HG02981 (cell line): ENCODE data around the gene EPB41L4B.
"Not testable (repeated sequence)": the region's sequence is repeated elsewhere in the genome, so short reads cannot be mapped to it uniquely, and the experiment has no call there.

Experiments used
- ATAC-seq: cut with Tn5 transposase; IDR thresholded peaks from one replicate; pipeline ENCODE4 v1.9.1; 2021; ENCODE audit warnings: mild to moderate bottlenecking, moderate library complexity; ENCODE audit not compliant: unreplicated experiment

EPB41L4B gene

DNA sequence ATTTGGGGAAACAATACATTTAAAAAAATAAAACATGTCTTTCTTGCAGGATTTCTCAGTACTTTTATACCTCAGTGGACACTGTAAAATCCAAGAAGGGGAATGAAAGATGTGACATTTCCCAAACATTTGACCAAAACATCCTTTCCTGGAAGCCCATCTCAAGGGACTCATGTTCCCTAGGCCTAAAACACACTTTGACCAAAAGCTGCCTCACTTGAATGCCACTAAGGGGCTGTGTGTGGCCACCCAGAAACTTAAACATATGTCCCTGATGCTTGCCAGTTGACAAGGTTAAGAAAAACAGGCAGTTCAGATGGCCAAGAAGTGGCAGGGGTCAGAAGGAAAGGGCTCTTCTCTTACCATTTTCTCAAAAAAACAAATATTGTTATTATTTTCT lies 73.6 kb downstream of the EPB41L4B start:
- no peak for ATAC-seq

DNA sequence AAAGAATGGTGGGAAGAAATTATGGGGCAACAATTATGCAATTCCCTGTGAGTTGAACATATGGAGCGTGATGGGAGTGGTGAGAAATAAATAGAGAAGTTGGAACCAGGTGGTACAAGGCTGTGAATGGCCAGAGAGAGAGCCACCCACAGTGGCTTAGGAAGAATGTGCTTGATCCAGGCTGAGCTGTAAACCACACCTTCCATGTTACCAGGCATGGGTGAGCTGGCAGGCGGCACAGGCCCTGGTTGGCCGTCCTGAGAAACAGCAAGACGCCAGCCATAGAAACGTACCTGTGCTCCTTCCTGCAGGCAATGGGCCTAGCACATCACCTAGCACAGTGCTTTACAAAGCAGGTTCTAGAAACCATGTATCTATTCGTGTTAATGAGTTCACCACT lies 74.3 kb downstream of the EPB41L4B start:
- no peak for ATAC-seq

DNA sequence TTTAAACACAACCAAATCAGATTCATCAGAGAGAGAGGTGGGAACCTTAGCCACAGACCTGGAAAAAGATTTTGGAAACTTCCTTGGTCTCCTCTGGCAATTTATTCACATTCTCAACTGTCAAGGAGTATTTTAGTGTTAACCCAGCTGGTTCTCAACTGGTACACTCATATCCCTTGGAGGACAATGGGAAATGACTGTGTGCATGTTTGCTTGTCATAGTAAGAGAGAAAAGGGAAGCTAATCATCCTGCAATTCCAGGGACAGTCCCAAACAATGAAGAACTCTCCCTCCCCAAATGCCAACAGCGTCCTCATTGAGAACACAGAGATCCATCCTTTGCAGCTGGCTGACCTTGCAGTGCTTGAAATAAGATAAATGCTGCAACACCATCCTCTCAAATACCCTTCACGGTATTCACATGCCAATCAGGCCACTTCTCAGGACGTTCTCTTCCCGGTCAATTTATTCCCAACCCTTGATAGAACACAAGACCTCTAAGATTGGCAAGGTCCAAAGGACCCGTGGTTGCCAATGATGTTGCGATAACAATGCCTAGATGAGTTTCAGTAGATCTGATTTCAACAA lies 75.5 kb downstream of the EPB41L4B start:
- ATAC-seq: no peak

DNA sequence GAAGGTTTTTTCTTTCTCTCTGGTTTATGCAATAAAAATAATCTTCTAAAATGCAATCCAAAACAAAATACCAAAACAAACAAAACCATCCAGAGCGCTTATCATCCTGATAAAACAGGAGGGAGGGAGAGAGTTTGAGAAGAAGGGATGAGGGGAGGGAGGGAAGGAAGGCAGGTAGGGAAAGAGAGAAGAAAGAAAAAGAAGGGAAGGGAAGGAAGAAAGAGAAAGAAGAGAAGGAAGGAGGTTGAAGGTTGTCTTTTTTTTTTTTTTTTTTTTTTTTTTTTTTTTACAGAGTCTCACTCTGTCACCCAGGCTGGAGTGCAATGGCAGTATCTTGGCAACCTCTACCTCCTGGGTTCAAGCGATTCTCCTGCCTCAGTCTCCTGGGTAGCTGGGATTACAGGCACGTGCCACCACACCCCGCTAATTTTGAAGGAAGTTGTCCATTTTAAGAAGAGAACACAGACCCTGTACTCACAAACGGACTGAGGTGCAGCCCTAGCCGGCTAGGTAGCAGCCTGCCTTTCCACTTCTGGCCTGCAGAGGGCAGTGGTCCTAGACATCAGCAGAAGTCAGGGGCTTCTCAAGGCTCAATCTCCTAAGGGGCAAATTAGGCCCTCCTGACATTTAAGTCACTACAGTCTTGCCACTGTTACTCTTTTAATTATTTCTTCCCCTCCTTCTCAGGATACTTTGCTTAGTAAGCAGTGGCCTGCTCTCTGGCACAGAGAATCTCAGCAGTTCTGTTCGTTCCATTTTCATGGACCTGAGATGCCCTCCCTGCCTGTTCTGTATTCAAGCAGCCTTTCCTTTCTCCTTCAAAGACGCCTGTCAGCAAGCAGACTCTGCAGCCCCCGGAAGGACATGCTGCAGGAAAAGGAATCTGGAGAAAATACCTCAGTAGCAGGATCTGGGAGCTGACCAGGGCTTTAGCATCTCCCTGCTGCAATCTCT lies 76.4 kb downstream of the EPB41L4B start:
- ATAC-seq: peak; percentile 91

DNA sequence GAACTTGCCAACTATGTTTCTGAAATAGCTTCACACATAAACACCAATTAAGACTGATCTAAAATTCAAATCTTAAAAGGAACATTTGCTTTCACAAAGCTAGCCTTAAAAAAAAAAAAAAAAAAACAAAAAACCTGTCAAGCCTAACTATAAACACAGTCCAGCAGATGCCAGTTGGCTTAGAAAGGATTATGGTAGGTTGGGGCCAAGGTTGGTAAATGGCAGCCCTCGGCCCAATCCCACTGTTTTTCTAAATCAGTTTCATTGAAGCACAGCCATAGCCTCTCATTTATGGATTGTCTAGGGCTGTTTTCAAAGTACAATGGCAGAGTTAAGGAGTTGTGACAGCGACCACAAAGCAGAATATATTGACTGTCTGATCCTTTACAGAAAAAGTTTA lies 78.1 kb downstream of the EPB41L4B start:
- no peak for ATAC-seq

DNA sequence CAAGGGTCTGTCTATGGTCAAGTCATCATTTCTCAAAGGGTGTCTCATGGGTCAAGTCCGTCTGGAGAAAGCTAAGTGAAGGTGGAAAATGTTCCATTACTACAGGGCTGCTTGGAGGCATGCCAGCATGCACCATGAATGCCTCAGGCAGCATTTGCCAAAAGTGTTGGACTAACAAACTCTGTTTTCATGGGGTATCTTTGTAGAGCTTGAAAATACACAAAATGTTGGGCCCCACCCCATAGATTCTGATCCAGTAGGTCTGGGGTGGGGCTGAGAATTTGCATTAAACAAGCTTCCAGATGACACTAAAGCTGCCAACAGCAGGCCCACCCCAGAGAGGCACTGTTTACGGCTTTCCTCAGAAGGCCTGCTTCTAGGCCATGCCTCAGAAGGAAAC lies 78.8 kb downstream of the EPB41L4B start:
- no peak for ATAC-seq

DNA sequence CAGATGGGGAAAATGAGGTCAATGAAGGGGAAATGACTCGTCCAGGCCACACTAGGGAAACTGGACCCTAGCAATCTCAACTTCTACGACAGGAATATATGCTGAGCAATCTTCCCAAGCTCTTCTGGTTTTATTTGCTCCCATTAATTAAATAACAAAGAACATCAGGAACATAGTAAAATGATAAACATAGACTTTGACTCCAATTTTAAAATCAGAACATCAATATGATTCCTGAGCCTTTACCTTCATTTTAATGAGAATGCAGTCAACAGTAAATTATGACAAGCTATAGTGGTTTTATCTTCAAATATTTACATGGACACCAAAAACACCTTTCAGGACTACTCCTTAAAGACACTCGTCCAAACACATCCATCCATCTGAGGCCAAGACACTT lies 79.7 kb downstream of the EPB41L4B start:
- ATAC-seq: no peak

DNA sequence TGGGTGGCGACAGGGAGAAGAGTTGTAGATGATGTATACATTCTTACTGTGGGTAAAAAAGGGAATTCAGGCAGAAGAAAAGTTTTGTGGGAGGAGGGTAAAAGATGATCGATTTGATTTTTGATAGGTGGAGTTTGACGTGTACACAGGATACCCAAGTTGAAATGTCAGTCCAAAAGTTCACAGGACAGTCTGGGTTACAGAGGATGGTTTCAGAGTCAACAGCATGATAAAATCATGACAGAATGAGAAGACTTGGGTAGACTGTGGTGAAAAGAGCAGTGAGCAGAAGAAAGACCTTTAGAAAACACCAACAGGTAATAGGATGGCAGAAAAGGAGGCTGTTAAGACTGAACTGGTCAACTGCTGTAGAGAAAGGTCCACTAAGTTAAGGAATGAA lies 81.6 kb downstream of the EPB41L4B start:
- ATAC-seq: no peak

DNA sequence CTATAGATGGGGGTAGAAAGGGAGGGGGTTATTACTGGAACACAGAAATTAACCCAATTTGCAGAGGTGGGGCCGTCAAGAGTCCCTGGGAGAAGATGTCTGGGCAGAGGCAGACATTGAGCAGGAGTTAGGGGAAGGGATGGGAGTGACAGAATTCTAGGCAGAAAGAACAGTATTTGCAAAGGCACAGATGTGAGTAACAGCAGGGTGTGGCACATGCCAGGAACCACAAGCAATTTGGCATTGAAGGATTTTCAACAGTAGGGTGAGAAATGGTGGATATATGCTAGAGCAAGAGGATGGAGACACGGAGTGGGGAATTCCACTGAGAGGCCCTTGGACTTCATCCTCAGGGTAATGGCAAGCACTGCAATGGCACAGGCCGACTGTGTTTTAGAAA lies 82.2 kb downstream of the EPB41L4B start:
- no peak for ATAC-seq

DNA sequence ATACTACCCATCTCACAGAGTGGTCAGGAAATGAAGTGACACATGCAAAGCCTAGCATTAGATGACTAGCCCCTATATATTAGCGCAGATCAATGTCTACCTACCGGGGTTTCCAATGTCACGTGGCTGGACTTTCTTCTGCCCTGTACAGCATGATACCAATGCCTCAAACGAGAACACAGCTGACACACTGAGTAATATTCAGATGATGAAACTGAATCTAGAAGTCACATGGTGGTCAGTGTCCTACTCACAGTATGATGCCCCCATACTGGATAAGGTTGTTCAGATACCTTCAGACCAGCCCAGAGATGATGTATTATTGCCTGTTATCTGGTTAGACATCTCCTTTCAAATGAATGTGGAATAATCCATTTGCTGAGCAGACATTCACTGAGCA lies 82.7 kb downstream of the EPB41L4B start:
- ATAC-seq: no peak

DNA sequence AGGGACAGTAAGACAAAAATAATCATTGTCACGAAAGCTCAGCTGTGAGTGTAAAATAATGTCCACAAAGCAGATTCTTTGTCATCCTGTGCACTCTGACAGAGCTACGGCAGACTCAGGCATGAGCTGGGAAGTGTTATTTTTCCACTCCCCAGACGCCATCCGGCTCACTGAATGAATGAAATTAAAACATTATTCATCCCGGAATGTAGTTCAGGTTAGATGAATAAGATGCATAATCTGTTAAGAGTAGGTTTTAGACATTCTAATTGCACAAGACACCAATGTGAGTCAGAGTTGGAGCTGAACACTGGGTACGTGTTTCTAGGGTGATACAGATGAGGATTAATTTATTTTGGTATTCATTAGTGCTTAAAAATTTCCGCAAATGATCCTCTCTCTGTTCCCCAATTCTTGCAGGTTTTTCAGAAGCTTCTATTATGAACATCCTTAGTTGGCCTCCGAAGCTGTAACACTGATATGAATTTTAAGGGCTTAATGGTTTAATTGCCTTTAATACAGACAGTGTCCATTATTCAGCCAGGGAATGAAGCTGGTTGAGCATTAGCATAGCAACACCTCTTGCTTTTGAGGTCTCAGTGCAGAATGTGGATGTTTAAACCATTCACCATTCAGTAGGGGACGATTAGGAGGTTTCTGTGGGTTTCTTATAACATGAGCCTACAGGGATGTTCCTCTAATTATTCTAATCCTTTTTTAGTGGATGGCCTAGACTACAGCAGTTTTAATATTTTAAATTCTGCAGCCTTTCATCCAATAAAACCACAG lies 88.2 kb downstream of the EPB41L4B start:
- ATAC-seq: no peak

DNA sequence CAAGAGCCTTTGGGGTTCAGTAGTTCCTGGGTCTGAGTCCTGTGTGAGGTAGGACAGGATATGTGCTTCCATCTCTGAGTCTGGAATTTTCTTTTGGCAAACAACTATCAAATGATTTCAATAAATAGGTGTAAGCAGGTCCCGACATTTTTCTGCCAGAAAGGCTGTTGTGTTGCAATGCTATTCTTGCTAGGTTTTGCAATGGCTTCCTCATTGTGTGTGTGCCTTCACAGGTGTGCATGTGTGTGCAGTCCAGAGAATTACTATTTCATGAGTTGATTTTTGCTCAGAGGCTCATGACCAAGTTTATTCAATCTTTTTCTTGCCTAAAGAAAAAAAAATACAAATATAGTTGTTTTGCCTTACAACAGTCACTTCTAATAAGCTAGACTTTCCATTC lies 89.3 kb downstream of the EPB41L4B start:
- no peak for ATAC-seq

DNA sequence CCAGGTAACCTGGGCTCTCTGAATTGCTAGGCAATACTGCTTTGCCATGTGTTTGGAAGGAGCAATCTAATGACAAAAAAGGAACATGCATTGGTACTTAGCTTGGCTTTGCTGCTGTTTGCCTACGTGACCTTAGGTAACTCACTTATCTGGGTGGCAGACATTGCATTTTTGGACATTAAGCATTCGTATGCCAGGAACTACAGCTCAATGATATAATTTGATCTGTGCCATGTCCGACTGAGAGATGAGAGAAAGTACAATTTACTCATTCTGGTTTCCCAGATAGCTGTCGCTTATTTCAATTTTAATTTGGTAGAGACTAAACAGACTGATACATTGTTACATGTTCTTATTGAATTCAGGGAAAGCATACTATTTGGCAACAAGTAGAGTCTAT lies 90.6 kb downstream of the EPB41L4B start:
- ATAC-seq: no peak

DNA sequence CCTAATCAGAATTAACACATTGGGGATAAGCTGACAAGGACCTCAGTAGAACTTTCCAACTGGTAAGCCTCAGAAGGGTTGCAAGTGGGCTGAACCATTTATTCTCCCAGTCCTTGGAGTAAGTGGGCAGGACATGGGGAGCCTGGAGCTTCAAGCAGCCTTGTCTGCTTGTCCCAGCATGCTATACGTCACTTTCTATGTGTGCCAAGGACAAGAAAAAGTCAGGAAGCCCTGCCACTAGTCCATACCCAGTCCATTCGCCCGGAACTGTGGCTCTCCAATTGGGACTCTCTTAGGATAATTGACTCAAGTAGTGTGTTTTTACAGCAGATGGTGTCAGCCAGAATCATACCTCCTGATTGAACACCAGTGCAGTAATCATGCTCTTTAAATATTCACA lies 91.2 kb downstream of the EPB41L4B start:
- ATAC-seq: no peak

DNA sequence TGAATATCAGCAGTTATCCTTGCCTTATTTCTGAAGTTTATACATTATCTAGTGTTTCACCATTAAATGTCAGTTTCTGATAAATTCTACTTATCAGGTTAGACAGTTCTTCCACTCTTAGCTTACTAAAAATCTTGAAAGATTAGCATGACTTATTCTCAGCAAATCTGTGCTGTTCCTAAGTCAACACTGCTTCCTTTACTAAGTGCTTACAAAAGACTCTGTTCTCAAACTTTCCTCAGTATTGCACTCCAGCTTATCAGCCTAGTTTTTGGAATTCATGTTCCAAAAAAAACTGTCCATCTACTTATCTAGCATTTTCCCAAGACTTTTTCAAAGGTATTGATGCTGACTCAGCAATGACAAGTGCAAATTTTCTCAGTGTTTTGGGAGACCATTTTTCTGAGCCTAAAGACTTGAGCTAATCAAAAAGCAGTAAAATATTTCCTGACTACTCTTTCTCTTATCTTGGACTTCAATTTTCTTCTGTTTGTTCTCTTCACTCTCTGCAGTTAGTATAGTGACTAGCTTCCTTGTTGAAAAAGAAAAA lies 92.7 kb downstream of the EPB41L4B start:
- ATAC-seq: no peak

DNA sequence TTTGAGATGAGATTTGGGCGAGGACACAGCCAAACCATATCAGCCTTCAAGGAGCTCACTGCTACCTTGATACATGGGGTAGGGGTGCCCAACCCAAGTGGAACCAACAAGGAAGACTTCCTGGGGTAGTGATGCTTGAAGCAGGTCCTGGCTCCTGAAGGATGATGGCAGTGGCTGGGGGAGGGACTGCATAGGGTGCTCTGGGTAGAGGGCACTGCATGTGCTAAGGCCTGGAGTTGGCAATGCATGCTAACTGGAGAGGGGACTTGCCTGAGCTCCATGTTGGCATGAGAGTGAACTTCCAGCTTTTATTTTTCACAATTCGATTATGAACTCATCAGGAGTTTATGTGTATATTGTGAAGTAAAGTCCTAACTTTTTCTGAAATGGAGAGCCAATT lies 95.2 kb downstream of the EPB41L4B start:
- ATAC-seq: no peak

DNA sequence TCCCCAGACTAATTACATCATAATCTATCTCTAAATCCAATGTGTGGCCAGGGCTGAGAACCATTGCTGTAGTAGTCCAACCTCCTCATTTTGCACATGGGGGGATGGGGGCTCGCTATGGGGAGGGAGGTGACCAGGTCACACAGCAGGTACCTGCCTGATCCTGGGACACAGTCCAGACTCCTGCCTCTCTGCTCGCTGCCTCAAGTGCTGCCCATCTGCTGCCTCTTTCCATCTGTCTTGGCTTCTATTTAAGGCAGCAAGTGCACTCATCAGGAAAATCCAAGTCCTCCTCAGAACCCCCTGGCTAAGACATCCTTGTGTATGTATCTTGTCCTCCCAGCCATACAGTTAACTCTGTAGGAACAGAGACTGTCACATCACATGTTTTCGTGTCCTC lies 96.1 kb downstream of the EPB41L4B start:
- ATAC-seq: no peak

DNA sequence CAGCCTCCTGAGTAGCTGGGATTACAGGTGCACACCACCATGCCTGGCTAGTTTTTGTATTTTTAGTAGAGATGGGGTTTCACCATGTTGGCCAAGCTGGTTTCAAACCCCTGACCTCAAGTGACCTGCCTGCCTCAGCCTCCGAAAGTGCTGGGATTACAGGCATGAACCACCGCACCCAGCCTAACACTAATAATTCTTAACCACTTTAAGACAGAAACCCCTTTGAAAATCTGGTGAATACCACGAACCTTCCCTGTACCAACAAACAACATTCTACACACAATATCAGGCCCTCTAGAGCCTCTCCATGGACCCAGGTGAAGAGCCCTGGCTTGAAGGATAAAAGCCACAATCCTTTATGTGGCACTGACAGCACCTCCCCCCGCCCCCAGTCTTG lies 102.6 kb downstream of the EPB41L4B start:
- not testable (repeated sequence) for ATAC-seq

DNA sequence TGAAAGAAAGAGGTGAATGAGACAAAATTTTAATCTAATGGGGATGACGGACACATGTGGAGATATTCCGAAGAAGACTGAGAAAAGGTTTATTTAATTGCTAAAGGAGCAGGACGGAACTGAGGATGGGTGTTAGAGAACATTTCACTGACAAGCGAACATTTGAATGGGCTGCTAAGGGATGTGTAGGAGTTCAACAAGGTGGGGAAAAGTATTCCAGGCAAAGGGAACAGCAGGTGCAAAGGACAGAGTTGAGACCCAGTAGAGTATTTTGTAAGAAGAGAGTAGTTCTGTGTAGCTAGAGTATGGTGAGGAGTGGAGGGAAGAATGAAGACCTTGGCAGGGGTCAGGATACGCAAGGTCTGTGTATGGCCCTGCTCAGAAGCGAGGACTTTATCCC lies 106.4 kb downstream of the EPB41L4B start:
- ATAC-seq: no peak

DNA sequence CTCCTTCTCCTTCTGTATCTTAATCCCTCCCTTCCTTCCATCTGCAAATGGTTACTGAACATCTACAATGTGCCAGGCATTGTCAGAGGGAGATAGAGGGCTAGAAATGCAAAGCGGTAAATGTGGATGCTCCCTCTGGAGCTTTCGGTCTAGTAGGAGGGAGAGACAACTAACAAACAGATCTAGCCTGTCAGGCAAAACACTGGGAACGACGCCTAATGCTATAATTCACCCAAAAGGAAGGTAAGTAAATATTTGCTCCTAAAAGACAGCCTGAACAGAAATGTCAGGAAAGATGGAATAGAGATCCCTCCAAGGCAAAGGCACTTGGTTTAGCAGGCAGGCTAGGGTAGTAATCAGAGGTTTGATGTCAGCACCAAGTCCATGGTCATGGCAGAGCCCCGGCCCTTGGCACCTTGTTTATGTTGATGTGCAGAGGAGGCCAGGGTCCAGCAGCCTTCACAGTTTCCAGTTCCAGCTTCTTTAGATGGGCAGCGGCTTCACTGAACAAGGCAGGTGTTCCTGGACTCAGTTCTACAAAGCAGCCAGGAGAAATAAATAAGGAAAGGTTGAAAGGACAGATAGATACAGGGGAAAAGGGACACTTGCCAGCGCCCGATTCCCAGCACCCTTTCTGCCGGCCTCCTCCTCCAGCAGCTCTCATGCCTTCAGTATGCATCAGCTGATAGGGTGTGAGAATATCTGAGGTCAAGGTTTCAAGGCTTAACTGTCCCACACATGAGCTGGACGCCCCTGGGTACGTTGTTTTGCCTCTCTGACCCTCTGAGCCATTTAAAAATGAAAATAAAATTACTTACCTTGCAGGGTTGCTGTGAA lies 107.4 kb downstream of the EPB41L4B start:
- ATAC-seq: no peak

DNA sequence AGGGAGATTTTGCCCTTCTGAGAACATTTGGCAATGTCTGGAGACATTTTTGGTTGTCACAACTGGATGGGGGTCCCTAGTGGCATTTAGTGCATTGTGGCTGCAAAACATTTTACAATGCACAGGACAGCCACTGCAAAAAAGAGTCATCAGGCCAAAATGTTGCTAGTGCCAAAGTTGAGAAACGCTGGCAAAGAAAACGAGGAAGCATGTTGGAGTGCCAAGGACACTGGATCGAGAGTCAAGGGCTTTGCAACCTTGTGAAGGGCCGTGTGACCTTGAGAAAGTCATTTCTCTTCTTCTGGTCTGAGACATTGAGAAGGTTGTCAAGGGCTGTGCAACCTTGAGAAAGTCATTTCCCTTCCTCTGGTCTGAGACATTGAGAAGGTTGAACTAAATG lies 108.1 kb downstream of the EPB41L4B start:
- no peak for ATAC-seq
